H9 (cell line): ENCODE results near the gene TMEM141. TPM values are rescaled to one million over a fixed set of nuclear protein-coding genes. Genes with fewer than 3 reads are reported as not detected.
A peak's percentile ranks its signal among the peaks of the same experiment; 100 is the strongest.

Experiments used
- DNase-seq: peaks from one replicate; pipeline ENCODE4 v3.0.0-alpha.2; 2017
- H2AFZ ChIP-seq: one replicate; pipeline ENCODE4 v1.6.1; 2013; ENCODE audit warnings: mild to moderate bottlenecking, low read length, control low read depth, moderate library complexity
- H2AK5ac ChIP-seq: 2 replicates; pipeline ENCODE4 v1.6.1; 2013; ENCODE audit warnings: low read length, control low read depth, mixed read lengths; ENCODE audit not compliant: insufficient read length
- H2BK120ac ChIP-seq: one replicate; pipeline ENCODE4 v1.6.1; 2013; ENCODE audit warnings: low read depth, mild to moderate bottlenecking, low read length, control low read depth, inconsistent platforms; ENCODE audit not compliant: poor library complexity, severe bottlenecking
- H2BK12ac ChIP-seq: 2 replicates; pipeline ENCODE4 v1.6.1; 2013; ENCODE audit warnings: low read length, control low read depth, mixed read lengths, low read depth; ENCODE audit not compliant: insufficient read length
- H2BK15ac ChIP-seq: 2 replicates; pipeline ENCODE4 v1.6.1; 2013; ENCODE audit warnings: low read depth, low read length, control low read depth
- H2BK20ac ChIP-seq: one replicate; pipeline ENCODE4 v1.6.1; 2013; ENCODE audit warnings: low read depth, mild to moderate bottlenecking, low read length, control low read depth, inconsistent platforms; ENCODE audit not compliant: poor library complexity, severe bottlenecking
- H2BK5ac ChIP-seq: 2 replicates; pipeline ENCODE4 v1.6.1; 2013; ENCODE audit warnings: low read length, control low read depth, mixed read lengths; ENCODE audit not compliant: insufficient read length
- H3K14ac ChIP-seq: 2 replicates; pipeline ENCODE4 v1.6.1; 2013; ENCODE audit warnings: low read length, control low read depth; ENCODE audit not compliant: insufficient read depth
- H3K18ac ChIP-seq: 2 replicates; pipeline ENCODE4 v1.6.1; 2013; ENCODE audit warnings: low read depth, mild to moderate bottlenecking, mixed read lengths, low read length, control low read depth; ENCODE audit not compliant: insufficient read length
- H3K23ac ChIP-seq: 2 replicates; pipeline ENCODE4 v1.6.1; 2013; ENCODE audit warnings: low read length, control low read depth, mixed read lengths, low read depth; ENCODE audit not compliant: insufficient read length
- H3K23me2 ChIP-seq: 2 replicates; pipeline ENCODE4 v1.6.1; 2013; ENCODE audit warnings: low read depth, mild to moderate bottlenecking, mixed read lengths, low read length, control low read depth; ENCODE audit not compliant: insufficient read length, poor library complexity, severe bottlenecking
- H3K27ac ChIP-seq: 2 replicates; pipeline ENCODE4 v1.5.1; 2013; ENCODE audit warnings: low read length, control low read depth, mixed read lengths, low read depth; ENCODE audit not compliant: insufficient read length
- H3K27me3 ChIP-seq: 2 replicates; pipeline ENCODE4 v1.6.1; 2013; ENCODE audit warnings: low read length, control low read depth, inconsistent platforms; ENCODE audit not compliant: insufficient read depth
- H3K4ac ChIP-seq: 2 replicates; pipeline ENCODE4 v1.6.1; 2013; ENCODE audit warnings: low read depth, mild to moderate bottlenecking, control low read depth, inconsistent platforms, low read length, moderate library complexity
- H3K4me1 ChIP-seq: 2 replicates; pipeline ENCODE4 v1.6.1; 2013; ENCODE audit warnings: low read length, control low read depth, inconsistent platforms; ENCODE audit not compliant: insufficient read depth
- H3K4me2 ChIP-seq: 2 replicates; pipeline ENCODE4 v1.6.1; 2013; ENCODE audit warnings: low read length, control low read depth, mixed read lengths; ENCODE audit not compliant: insufficient read length, insufficient read depth
- H3K56ac ChIP-seq: 2 replicates; pipeline ENCODE4 v1.6.1; 2013; ENCODE audit warnings: low read depth, mild to moderate bottlenecking, mixed read lengths, low read length, control low read depth; ENCODE audit not compliant: insufficient read length
- H3K79me1 ChIP-seq: 2 replicates; pipeline ENCODE4 v1.6.1; 2013; ENCODE audit warnings: low read depth, mild to moderate bottlenecking, moderate library complexity, low read length, control low read depth, inconsistent platforms; ENCODE audit not compliant: insufficient read depth, poor library complexity, severe bottlenecking
- H3K79me2 ChIP-seq: 2 replicates; pipeline ENCODE4 v1.6.1; 2013; ENCODE audit warnings: low read length, control low read depth, inconsistent platforms; ENCODE audit not compliant: insufficient read depth
- H3K9ac ChIP-seq: 2 replicates; pipeline ENCODE4 v1.6.1; 2013; ENCODE audit warnings: low read length, control low read depth, mixed read lengths; ENCODE audit not compliant: insufficient read length; ENCODE audit errors: extremely low read depth
- H3K9me3 ChIP-seq: one replicate; pipeline ENCODE4 v1.6.1; 2013; ENCODE audit warnings: low read depth, low read length, inconsistent platforms; ENCODE audit not compliant: control insufficient read depth
- H3T11ph ChIP-seq: one replicate; pipeline ENCODE4 v1.6.1; 2013; ENCODE audit warnings: mild to moderate bottlenecking, low read length, control low read depth, inconsistent platforms
- H4K20me1 ChIP-seq: one replicate; pipeline ENCODE4 v1.6.1; 2013; ENCODE audit not compliant: control insufficient read depth, insufficient read length, insufficient read depth
- H4K5ac ChIP-seq: 2 replicates; pipeline ENCODE4 v1.6.1; 2013; ENCODE audit warnings: low read depth, mild to moderate bottlenecking, mixed read lengths, low read length, control low read depth; ENCODE audit not compliant: insufficient read length
- H4K8ac ChIP-seq: replicated peaks from 2 replicates; pipeline ENCODE4 v1.6.1; 2013; ENCODE audit warnings: low read length, control low read depth, mixed read lengths, low read depth; ENCODE audit not compliant: insufficient read length
- H4K91ac ChIP-seq: 2 replicates; pipeline ENCODE4 v1.6.1; 2013; ENCODE audit warnings: low read depth, mild to moderate bottlenecking, moderate library complexity, mixed read lengths, low read length, control low read depth; ENCODE audit not compliant: insufficient read length
- H3K27ac Mint-ChIP-seq, 3 experiments: 2 replicates in 2 of 3; 3 replicates in 1 of 3; pipeline ENCODE4 v1.8.0; 2020 to 2021; ENCODE audit warnings: mixed read lengths in 3 of 3, mild to moderate bottlenecking in 1 of 3, moderate library complexity in 1 of 3
- H3K27me3 Mint-ChIP-seq: 2 replicates; pipeline ENCODE4 v1.8.0; 2021; ENCODE audit warnings: low read depth, mild to moderate bottlenecking, moderate library complexity, mixed read lengths
- H3K36me3 Mint-ChIP-seq, 3 experiments: 2 replicates in 2 of 3; 3 replicates in 1 of 3; pipeline ENCODE4 v1.8.0; 2020 to 2021; ENCODE audit warnings: low read depth in 3 of 3, mixed read lengths in 3 of 3; ENCODE audit not compliant: insufficient read depth in 1 of 3
- H3K4me1 Mint-ChIP-seq, 2 experiments: 2 replicates each; pipeline ENCODE4 v1.8.0; 2020; ENCODE audit warnings: mixed read lengths in 2 of 2
- H3K4me3 Mint-ChIP-seq, 2 experiments: 2 replicates in 1 of 2; 3 replicates in 1 of 2; pipeline ENCODE4 v1.8.0; 2020 to 2021; ENCODE audit warnings: mild to moderate bottlenecking in 2 of 2, mixed read lengths in 2 of 2, moderate library complexity in 1 of 2
- H3K9me3 Mint-ChIP-seq, 2 experiments: 2 replicates in 1 of 2; 3 replicates in 1 of 2; pipeline ENCODE4 v1.8.0; 2020; ENCODE audit warnings: mild to moderate bottlenecking in 2 of 2, mixed read lengths in 2 of 2, moderate library complexity in 1 of 2
- CTCF ChIP-seq: fragments of 200-600 bp; sonication (generic); conservative IDR thresholded peaks from 3 replicates; pipeline ENCODE4 v1.8.0; 2021; ENCODE audit warnings: antibody characterized with exemption, mild to moderate bottlenecking
- WGBS: extraction: QIAGEN DNeasy Blood & Tissue Kit; methylation state at CpG from one replicate; pipeline ENCODE4 v1.1.7; 2013; ENCODE audit warnings: missing lambda C conversion rate, low lambda C conversion rate, mixed read lengths; ENCODE audit not compliant: insufficient read length; ENCODE audit errors: extremely low coverage; 5-methylcytosine and 5-hydroxymethylcytosine counted together
- long read RNA-seq: library from polyadenylated mRNA; unstranded; transcript quantifications from one replicate; pipeline ENCODE4 v2.0.0, GENCODE V29; 2020
- total RNA-seq: library from RNA; stranded (reverse); gene quantifications from 2 replicates; pipeline ENCODE4 v1.2.1, GENCODE V29; 2021

TMEM141 gene
- total RNA-seq: 55.2 and 58.9 TPM in 2 replicates
- long read RNA-seq, transcript TMEM141-201 (5 exons, 768 nt): major isoform, 9 of 15 reads
- long read RNA-seq, partial matches to known transcripts: 0 of 15 reads
- long read RNA-seq, other reads (novel, unspliced or antisense): 2 of 15 reads

GRCh38 chr9:136790640-136791515 is at the start of gene TMEM141:
Gene TMEM141, plus strand, starts transcription at chr9:136791344. Its CDS starts 27 bp downstream, at chr9:136791371.
- H3K27ac ChIP-seq: no peak within 1 kb of the TSS

More at GRCh38 chr9:136790640-136791515, at the start of gene TMEM141:
- Histone ChIP-seq H3K79me2 (no peaks in the 10 kb centered on the region), H2AFZ (no peak within 1 kb of the TSS), H3K56ac (no peak within 1 kb of the TSS), H3K4me1 (no peaks in the 10 kb centered on the region), H3K4me2 (peak within 1 kb of the TSS; percentile 69), H2BK5ac (no peak within 1 kb of the TSS), H2BK12ac (no peak within 1 kb of the TSS), H2BK20ac (no peak within 1 kb of the TSS), H4K8ac (no peak within 1 kb of the TSS), H3K23me2 (no peaks in the 10 kb centered on the region), H3K9ac (no peak within 1 kb of the TSS), H3K18ac (peak within 1 kb of the TSS; percentile 86), H2BK120ac (no peak within 1 kb of the TSS), H2BK15ac (no peak within 1 kb of the TSS), H4K5ac (no peak within 1 kb of the TSS), H3K14ac (peak within 1 kb of the TSS; percentile 54; the same call in 1 of the 2 replicates), H3T11ph (no peak within 1 kb of the TSS), H3K9me3 (no peaks in the 10 kb centered on the region), H3K4ac (no peak within 1 kb of the TSS), H4K20me1 (no peaks in the 10 kb centered on the region), H3K27me3 (no peaks in the 10 kb centered on the region), H4K91ac (no peak within 1 kb of the TSS), H3K23ac (no peak within 1 kb of the TSS), H3K79me1 (no peaks in the 10 kb centered on the region), H2AK5ac (no peak within 1 kb of the TSS)
- DNase-seq: peak; percentile 100
- WGBS: no CpG with 5 or more reads among the region's 70 CpGs
- Mint-ChIP-seq H3K36me3 (peaks cover 0 to 8% (median 1%) of the 10 kb centered on the region in 3 experiments; a peak in 3 of 7 replicates), H3K27ac (peak within 1 kb of the TSS in 2 of 3 experiments; percentile 66 to 97; a peak in 3 of 7 replicates), H3K4me1 (peaks cover 10 to 26% of the 10 kb centered on the region in 2 experiments), H3K9me3 (no peaks in the 10 kb centered on the region), H3K27me3 (peaks cover 12% of the 10 kb centered on the region), H3K4me3 (peak within 1 kb of the TSS; percentile 81 to 89)
- no peak for TF ChIP-seq CTCF
